Heart left ventricle (tissue), 16 donors: ENCODE measurements around the gene ATXN3. TPM values are rescaled to one million over a fixed set of nuclear protein-coding genes. Genes with fewer than 3 reads are reported as not detected.

Source experiments
- ATAC-seq, 4 donors: fragments of 200-7000 bp; cut with Tn5 transposase; one replicate each; pipeline ENCODE4 v1.9.1; 2020 to 2022; ENCODE audit warnings: moderate library complexity in 4 of 4, mild to moderate bottlenecking in 3 of 4, moderate number of reproducible peaks in 1 of 4
- DNase-seq, 5 donors: peaks; one replicate each; pipeline ENCODE4 v3.0.0-alpha.2; 2020
- H3K27ac ChIP-seq, 12 donors: fragments of 200-600 bp; sonication (generic) in 4 of 12; one replicate each; pipeline versions ENCODE4 v1.5.0 to v1.8.0; 2016 to 2022; ENCODE audit warnings: mild to moderate bottlenecking in 2 of 12
- H3K27me3 ChIP-seq, 9 donors: fragments of 200-600 bp; sonication (generic) in 2 of 9; one replicate each; pipeline versions ENCODE4 v1.5.1 to v1.8.0; 2016 to 2022; ENCODE audit warnings: mild to moderate bottlenecking in 3 of 9
- H3K36me3 ChIP-seq, 9 donors: fragments of 200-600 bp; sonication (generic) in 2 of 9; one replicate each; pipeline versions ENCODE4 v1.5.0 to v1.8.0; 2018 to 2022; ENCODE audit warnings: mild to moderate bottlenecking in 2 of 9
- H3K4me1 ChIP-seq, 12 donors: fragments of 200-600 bp; sonication (generic) in 4 of 12; one replicate each; pipeline versions ENCODE4 v1.5.0 to v1.8.0; 2016 to 2022; ENCODE audit warnings: mild to moderate bottlenecking in 3 of 12
- H3K4me3 ChIP-seq, 12 donors: fragments of 200-600 bp; sonication (generic) in 4 of 12; one replicate each; pipeline versions ENCODE4 v1.5.0 to v1.8.0; 2017 to 2022; ENCODE audit warnings: mild to moderate bottlenecking in 9 of 12, moderate library complexity in 4 of 12
- H3K9me3 ChIP-seq, 12 donors: fragments of 200-600 bp; sonication (generic) in 4 of 12; one replicate each; pipeline versions ENCODE4 v1.5.0 to v1.8.0; 2016 to 2022; ENCODE audit warnings: mild to moderate bottlenecking in 1 of 12
- CTCF ChIP-seq, 12 donors: fragments of 200-600 bp; sonication (generic) in 4 of 12; IDR thresholded peaks; one replicate each; pipeline versions ENCODE4 v1.5.0 to v1.8.0; 2018 to 2022; ENCODE audit warnings: antibody characterized with exemption in 12 of 12, mild to moderate bottlenecking in 5 of 12
- POLR2A ChIP-seq, 2 donors: fragments of 450-650 bp; IDR thresholded peaks; one replicate each; pipeline ENCODE4 v1.6.1; 2017; ENCODE audit warnings: antibody characterized with exemption in 2 of 2, mild to moderate bottlenecking in 2 of 2, moderate library complexity in 2 of 2
- WGBS, 4 donors: extraction: QIAGEN DNeasy Blood & Tissue Kit in 2 of 4; methylation state at CpG; one replicate each; pipeline versions ENCODE4 v1.1.5 to v1.1.7; 2013 to 2018; 5-methylcytosine and 5-hydroxymethylcytosine counted together
- intact Hi-C, 10 donors: fragments of 100-400 bp; cut with DNase I; formaldehyde crosslinking; loops; one replicate each; pipeline versions ENCODE4 v1.11.1 to v1.14.2; 2022
- polyA plus RNA-seq, 2 donors: library from polyadenylated mRNA; stranded (reverse); fragments of 200-250 nt; gene quantifications; one replicate each; pipeline ENCODE4 v1.2.3, GENCODE V29; 2013
- total RNA-seq, 9 donors: library from RNA; depleted of rRNA in 2 of 9; stranded (reverse); fragments of >200 nt in 2 of 9; fragmentation: NEBNext Ultra II Directional in 3 of 9; extraction: Animal tissue kit (Norgen Biotek cat#: 25700) in 3 of 9; gene quantifications; one replicate each; pipeline versions ENCODE4 v1.1.0 to v1.2.4, GENCODE V29; 2016 to 2023
- donor health status: ischemic (EF 13 %, LVEDD 7.1; RV severe dilation, severe dysfunction).
- donor health status: healthy with polysubstance abuse.
- donor health status: DM: no; HTN: yes; CAD: no.
- donor health status: DM: no; HTN: no; CAD: no.
- donor health status: ischemic (EF 25% LVEDD 6.9; RV normal size, moderate dysfunction).
- donor health status: ischemic (EF 25% LVEDD 5.7; RV mildly dilated, moderate dysfunction).
- donor health status: healthy.
- donor health status: DM: yes; HTN: yes; CAD: no.
- donor health status: ischemic (EF 35%, LVEDD 5.7; RV mildly dilated, moderate dysfunction).
- donor health status: nonischemic (EF 11% LVEDD 7.7; RV severe dilation, severe dysfunction).
- donor health status: DM: yes; HTN: yes; CAD: no.
- donor health status: PGD.
- donor health status: ischemic (EF 29% LVEDD 5.4; RV normal size, mild dysfunction).
- donor health status: nonischemic (EF 23%, LVEDD 6.1; RV moderate dilation, normal function).

Gene ATXN3
- total and polyA plus RNA-seq, 11 donors, result 10.0 to 27.1 (median 16.0) TPM

- no peaks in the 10 kb centered on the region for H3K9me3 ChIP-seq
- no peaks in the 10 kb centered on the region for H3K27me3 ChIP-seq
- H3K4me3 ChIP-seq, result no peak overlapping the region
- H3K4me1 ChIP-seq, result peaks cover 0 to 5% (median 0%) of the 10 kb centered on the region in 12 donors
- no peak for TF ChIP-seq POLR2A (IDR thresholded peaks at IDR 0.05)
- TF ChIP-seq CTCF (IDR thresholded peaks at IDR 0.05), result no peak
- intact Hi-C loops, result loop anchor here in 4 of 10 donors (5.0 to 10.0 kb wide), 5 partner anchors 320 to 550 kb away; no protein-coding TSS in a partner anchor
- no peak overlapping the region for H3K27ac ChIP-seq
- DNase-seq, result no peak
- H3K36me3 ChIP-seq, result peaks cover 0 to 100% (median 96%) of the 10 kb centered on the region in 9 donors
- no peak for ATAC-seq
- 67 to 77% (median 75%) methylated on average over 1 of the region's 1 CpG for WGBS, 4 donors
Measured at GRCh38 chr14:92134456-92134855, 28.1 kb upstream of the ATXN3 start.

- Histone ChIP-seq H3K4me3 (peak overlapping the region; percentile 59 to 97 (median 86)), H3K9me3 (no peaks in the 10 kb centered on the region), H3K27me3 (no peaks in the 10 kb centered on the region), H3K36me3 (peaks cover 0 to 40% (median 32%) of the 10 kb centered on the region in 9 donors), H3K4me1 (peaks cover 0 to 57% (median 32%) of the 10 kb centered on the region in 12 donors), H3K27ac (peak overlapping the region; percentile 91 to 99 (median 96))
- ATAC-seq (no peak), DNase-seq (no peak)
- intact Hi-C loops, result loop anchor here in 6 of 10 donors (1.0 to 10.0 kb wide), 6 partner anchors 16 to 670 kb away; partner anchors contain the start of genes ATXN3 (in 1 of the 6) and GOLGA5 (in 1 of the 6)
- no peak for TF ChIP-seq CTCF (IDR thresholded peaks at IDR 0.05)
- TF ChIP-seq POLR2A (IDR thresholded peaks at IDR 0.05), result no peak
- 40 to 49% (median 45%) methylated on average over 9 of the region's 9 CpGs for WGBS, 4 donors
Measured at GRCh38 chr14:92122761-92123160, 16.4 kb upstream of the ATXN3 start.

GRCh38 chr14:92122351-92122677 lies 15.9 kb upstream of the ATXN3 start:
- peaks cover 0 to 57% (median 32%) of the 10 kb centered on the region in 12 donors for H3K4me1 ChIP-seq
- peak overlapping the region; percentile 91 to 99 (median 96) for H3K27ac ChIP-seq
- intact Hi-C loops, result loop anchor here in 6 of 10 donors (1.0 to 10.0 kb wide), 6 partner anchors 16 to 670 kb away; partner anchors contain the start of genes ATXN3 (in 1 of the 6) and GOLGA5 (in 1 of the 6)
- DNase-seq (peak in 2 of 5 donors; percentile 29 to 37), ATAC-seq (peak; percentile 6 to 40 (median 37))
- H3K4me3 ChIP-seq, result peak overlapping the region; percentile 59 to 97 (median 86)
- H3K9me3 ChIP-seq, result no peaks in the 10 kb centered on the region
- WGBS, 4 donors, result 0 to 1% (median 0%) methylated on average over 22 of the region's 22 CpGs
- H3K36me3 ChIP-seq, result peaks cover 0 to 40% (median 33%) of the 10 kb centered on the region in 9 donors
- no peak for TF ChIP-seq POLR2A (IDR thresholded peaks at IDR 0.05)
- TF ChIP-seq CTCF (IDR thresholded peaks at IDR 0.05), result no peak
- no peaks in the 10 kb centered on the region for H3K27me3 ChIP-seq

- peaks cover 0 to 62% (median 33%) of the 10 kb centered on the region in 12 donors for H3K4me1 ChIP-seq
- H3K9me3 ChIP-seq, result no peaks in the 10 kb centered on the region
- TF ChIP-seq CTCF (IDR thresholded peaks at IDR 0.05), result peak in 1 of 12 donors; percentile 17
- TF ChIP-seq POLR2A (IDR thresholded peaks at IDR 0.05), result peak in 1 of 2 donors; percentile 57
- peaks cover 0 to 42% (median 33%) of the 10 kb centered on the region in 9 donors for H3K36me3 ChIP-seq
- 0 to 1% (median 1%) methylated on average over 50 to 55 of the region's 55 CpGs for WGBS, 4 donors
- peak; percentile 88 to 91 (median 90) for DNase-seq
- H3K4me3 ChIP-seq, result peak within 1 kb of the TSS; percentile 59 to 97 (median 86)
- peak within 1 kb of the TSS; percentile 91 to 99 (median 96) for H3K27ac ChIP-seq
- intact Hi-C loops, result loop anchor here in 8 of 10 donors (1.0 to 10.0 kb wide), 7 partner anchors 15 to 670 kb away; partner anchors contain the start of genes ATXN3 (in 3 of the 8) and GOLGA5 (in 1 of the 8)
- H3K27me3 ChIP-seq, result no peaks in the 10 kb centered on the region
- peak; percentile 91 to 95 (median 94) for ATAC-seq
Measured at GRCh38 chr14:92121670-92122350, 15.4 kb upstream of the ATXN3 start, which contains the start of the genes CPSF2 and NDUFB1. Gene CPSF2, plus strand, starts transcription at chr14:92121969. Its CDS starts 9,016 bp downstream, at chr14:92130985. Gene NDUFB1, minus strand, starts transcription at chr14:92121706. Its CDS starts 4,069 bp downstream, at chr14:92117637.
